HG03565 (cell line): ENCODE measurements around the gene MAL.

Experiments
- ATAC-seq: cut with Tn5 transposase; IDR thresholded peaks from one replicate; pipeline ENCODE4 v1.9.1; 2021; ENCODE audit warnings: mild to moderate bottlenecking, moderate library complexity; ENCODE audit not compliant: unreplicated experiment

MAL gene

GRCh38 chr2:95060446-95061118 lies 35.1 kb downstream of the MAL start:
- ATAC-seq: no peak

- ATAC-seq: no peak
Observed at GRCh38 chr2:95061119-95061512, 35.6 kb downstream of the MAL start.

GRCh38 chr2:95061601-95062183 lies 36.2 kb downstream of the MAL start:
- ATAC-seq: no peak

GRCh38 chr2:95062242-95063085 lies 37.0 kb downstream of the MAL start:
- ATAC-seq: peak; percentile 16

GRCh38 chr2:95063086-95063958 lies 37.8 kb downstream of the MAL start:
- ATAC-seq: peak; percentile 90

GRCh38 chr2:95068256-95068655 lies 42.7 kb downstream of the MAL start:
- no peak for ATAC-seq

GRCh38 chr2:95069465-95069864 lies 44.0 kb downstream of the MAL start:
- ATAC-seq: no peak

GRCh38 chr2:95071856-95072255 lies 46.3 kb downstream of the MAL start:
- ATAC-seq: no peak

GRCh38 chr2:95072424-95072823 lies 46.9 kb downstream of the MAL start:
- ATAC-seq: no peak

GRCh38 chr2:95073856-95074662 lies 48.6 kb downstream of the MAL start:
- ATAC-seq: no peak

GRCh38 chr2:95074663-95075439 lies 49.3 kb downstream of the MAL start:
- ATAC-seq: no peak

- no peak for ATAC-seq
Observed at GRCh38 chr2:95075440-95076132, 50.1 kb downstream of the MAL start.

- peak; percentile 81 for ATAC-seq
Observed at GRCh38 chr2:95076705-95077529, 51.4 kb downstream of the MAL start.

GRCh38 chr2:95077530-95077825 lies 52.0 kb downstream of the MAL start:
- ATAC-seq: no peak

GRCh38 chr2:95077861-95078603 lies 52.5 kb downstream of the MAL start:
- no peak for ATAC-seq

- no peak for ATAC-seq
Observed at GRCh38 chr2:95079199-95079683, 53.7 kb downstream of the MAL start.

GRCh38 chr2:95082477-95082876 lies 57.0 kb downstream of the MAL start:
- ATAC-seq: no peak
